Activated CD4-positive, alpha-beta T cell treated with anti-CD3 and anti-CD28 coated beads, Interleukin-2, amount 10 ng/mL, durations not matched to agents 24 days and 14 days (primary cell): ENCODE results near the gene ITPR2. TPM values are rescaled to one million over a fixed set of nuclear protein-coding genes. Genes with fewer than 3 reads are reported as not detected.
A peak's percentile ranks its signal among the peaks of the same experiment; 100 is the strongest.
"Not testable (repeated sequence)": the region's sequence is repeated elsewhere in the genome, so short reads cannot be mapped to it uniquely, and the experiment has no call there.

Experiments used
- DNase-seq: peaks from one replicate; pipeline ENCODE4 v3.0.0; 2022
- H3K27ac Mint-ChIP-seq: one replicate; pipeline ENCODE4 v1.8.0; 2022; ENCODE audit warnings: mild to moderate bottlenecking, mixed read lengths
- H3K27me3 Mint-ChIP-seq: one replicate; pipeline ENCODE4 v1.8.0; 2022; ENCODE audit warnings: mixed read lengths
- H3K36me3 Mint-ChIP-seq: one replicate; pipeline ENCODE4 v1.8.0; 2022; ENCODE audit warnings: low read depth, mild to moderate bottlenecking, mixed read lengths
- H3K4me1 Mint-ChIP-seq: one replicate; pipeline ENCODE4 v1.8.0; 2021; ENCODE audit warnings: mixed read lengths
- H3K4me3 Mint-ChIP-seq: one replicate; pipeline ENCODE4 v1.8.0; 2022; ENCODE audit warnings: mild to moderate bottlenecking, moderate library complexity, mixed read lengths
- H3K9me3 Mint-ChIP-seq: one replicate; pipeline ENCODE4 v1.8.0; 2021; ENCODE audit warnings: mixed read lengths
- intact Hi-C: fragments of 100-400 bp; cut with micrococcal nuclease; formaldehyde crosslinking; loops from one replicate; pipeline ENCODE4 v1.15.1; 2023
- total RNA-seq: library from RNA; stranded (reverse); gene quantifications from 2 replicates; pipeline ENCODE4 v1.2.3, GENCODE V29; 2022

The ITPR2 gene
- total RNA-seq, 1 donor from 2014 or later = 46.0 TPM

- intact Hi-C loops = no loop called here
- no peak overlapping the region for H3K4me3 Mint-ChIP-seq
- DNase-seq = no peak
- H3K27me3 Mint-ChIP-seq = no peaks in the 10 kb centered on the region
- H3K27ac Mint-ChIP-seq = no peak overlapping the region
- peaks cover 50% of the 10 kb centered on the region for H3K36me3 Mint-ChIP-seq
- H3K4me1 Mint-ChIP-seq = peaks cover 2% of the 10 kb centered on the region
- peaks cover 8% of the 10 kb centered on the region for H3K9me3 Mint-ChIP-seq
These were observed 50.4 kb downstream of the ITPR2 start for GRCh38 chr12:26782372-26783130.

GRCh38 chr12:26780656-26781055 is 52.3 kb downstream of the ITPR2 start:
- H3K4me1 Mint-ChIP-seq, intact Hi-C loops, H3K27ac Mint-ChIP-seq, H3K27me3 Mint-ChIP-seq, H3K4me3 Mint-ChIP-seq, DNase-seq: not testable (repeated sequence)
- Mint-ChIP-seq H3K36me3 (peaks cover 58% of the 10 kb centered on the region), H3K9me3 (peaks cover 16% of the 10 kb centered on the region)

- H3K27me3 Mint-ChIP-seq, H3K27ac Mint-ChIP-seq, H3K4me3 Mint-ChIP-seq, DNase-seq, H3K4me1 Mint-ChIP-seq, intact Hi-C loops: not testable (repeated sequence)
- Mint-ChIP-seq H3K9me3 (peaks cover 26% of the 10 kb centered on the region), H3K36me3 (peaks cover 66% of the 10 kb centered on the region)
These were observed 54.7 kb downstream of the ITPR2 start for GRCh38 chr12:26778173-26778775.

- H3K27me3 Mint-ChIP-seq = no peaks in the 10 kb centered on the region
- no peak overlapping the region for H3K4me3 Mint-ChIP-seq
- no peak for DNase-seq
- peaks cover 60% of the 10 kb centered on the region for H3K36me3 Mint-ChIP-seq
- no peak overlapping the region for H3K27ac Mint-ChIP-seq
- peaks cover 5% of the 10 kb centered on the region for H3K4me1 Mint-ChIP-seq
- intact Hi-C loops = no loop called here
- peaks cover 30% of the 10 kb centered on the region for H3K9me3 Mint-ChIP-seq
These were observed 55.8 kb downstream of the ITPR2 start for GRCh38 chr12:26777236-26777635.

- H3K9me3 Mint-ChIP-seq = peaks cover 26% of the 10 kb centered on the region
- H3K27me3 Mint-ChIP-seq, H3K27ac Mint-ChIP-seq, H3K4me1 Mint-ChIP-seq, H3K4me3 Mint-ChIP-seq, DNase-seq, intact Hi-C loops: not testable (repeated sequence)
- peaks cover 56% of the 10 kb centered on the region for H3K36me3 Mint-ChIP-seq
These were observed 57.0 kb downstream of the ITPR2 start for GRCh38 chr12:26775991-26776390.

GRCh38 chr12:26773313-26774104 is 59.5 kb downstream of the ITPR2 start:
- Mint-ChIP-seq H3K4me3 (no peak overlapping the region), H3K36me3 (peaks cover 46% of the 10 kb centered on the region), H3K27ac (no peak overlapping the region), H3K27me3 (no peaks in the 10 kb centered on the region), H3K4me1 (peaks cover 16% of the 10 kb centered on the region), H3K9me3 (peaks cover 26% of the 10 kb centered on the region)
- no peak for DNase-seq
- intact Hi-C loops = no loop called here

- no peak overlapping the region for H3K27ac Mint-ChIP-seq
- DNase-seq = no peak
- H3K36me3 Mint-ChIP-seq = peaks cover 37% of the 10 kb centered on the region
- no peak overlapping the region for H3K4me3 Mint-ChIP-seq
- H3K9me3 Mint-ChIP-seq = peaks cover 21% of the 10 kb centered on the region
- intact Hi-C loops = no loop called here
- H3K4me1 Mint-ChIP-seq = peaks cover 25% of the 10 kb centered on the region
- no peaks in the 10 kb centered on the region for H3K27me3 Mint-ChIP-seq
These were observed 61.1 kb downstream of the ITPR2 start for GRCh38 chr12:26771861-26772260.

- peaks cover 29% of the 10 kb centered on the region for H3K36me3 Mint-ChIP-seq
- no peak overlapping the region for H3K27ac Mint-ChIP-seq
- H3K27me3 Mint-ChIP-seq = no peaks in the 10 kb centered on the region
- H3K9me3 Mint-ChIP-seq = peaks cover 19% of the 10 kb centered on the region
- H3K4me3 Mint-ChIP-seq = no peak overlapping the region
- no peak for DNase-seq
- intact Hi-C loops = no loop called here
- H3K4me1 Mint-ChIP-seq = peaks cover 27% of the 10 kb centered on the region
These were observed 62.5 kb downstream of the ITPR2 start for GRCh38 chr12:26770239-26771070.

GRCh38 chr12:26769611-26770010 is 63.4 kb downstream of the ITPR2 start:
- H3K27ac Mint-ChIP-seq = no peak overlapping the region
- DNase-seq = no peak
- peaks cover 27% of the 10 kb centered on the region for H3K4me1 Mint-ChIP-seq
- no peak overlapping the region for H3K4me3 Mint-ChIP-seq
- H3K9me3 Mint-ChIP-seq = peaks cover 11% of the 10 kb centered on the region
- H3K27me3 Mint-ChIP-seq = no peaks in the 10 kb centered on the region
- H3K36me3 Mint-ChIP-seq = peaks cover 20% of the 10 kb centered on the region
- intact Hi-C loops = no loop called here

GRCh38 chr12:26768611-26769603 is 64.1 kb downstream of the ITPR2 start:
- DNase-seq = peak; percentile 63
- Mint-ChIP-seq H3K27ac (peak overlapping the region; percentile 48), H3K4me3 (peak overlapping the region; percentile 1), H3K27me3 (no peaks in the 10 kb centered on the region), H3K9me3 (peaks cover 12% of the 10 kb centered on the region), H3K4me1 (peaks cover 27% of the 10 kb centered on the region), H3K36me3 (peaks cover 21% of the 10 kb centered on the region)
- intact Hi-C loops = no loop called here

GRCh38 chr12:26767865-26768264 is 65.1 kb downstream of the ITPR2 start:
- H3K27ac Mint-ChIP-seq = no peak overlapping the region
- peaks cover 22% of the 10 kb centered on the region for H3K4me1 Mint-ChIP-seq
- H3K36me3 Mint-ChIP-seq = peaks cover 23% of the 10 kb centered on the region
- no peak for DNase-seq
- no peak overlapping the region for H3K4me3 Mint-ChIP-seq
- H3K9me3 Mint-ChIP-seq = peaks cover 14% of the 10 kb centered on the region
- no peaks in the 10 kb centered on the region for H3K27me3 Mint-ChIP-seq
- intact Hi-C loops = no loop called here

GRCh38 chr12:26767116-26767515 is 65.9 kb downstream of the ITPR2 start:
- Mint-ChIP-seq H3K27ac (no peak overlapping the region), H3K27me3 (no peaks in the 10 kb centered on the region), H3K36me3 (peaks cover 23% of the 10 kb centered on the region), H3K4me3 (no peak overlapping the region), H3K9me3 (peaks cover 14% of the 10 kb centered on the region), H3K4me1 (peaks cover 22% of the 10 kb centered on the region)
- intact Hi-C loops = no loop called here
- DNase-seq = no peak
